Natural killer cell (primary cell): ENCODE data around the gene RAD51B. TPM values are rescaled to one million over a fixed set of nuclear protein-coding genes. Genes with fewer than 3 reads are reported as not detected.
"Not testable (repeated sequence)": the region's sequence is repeated elsewhere in the genome, so short reads cannot be mapped to it uniquely, and the experiment has no call there.

Experiments
- ATAC-seq, 3 donors: fragments of 150-1000 bp in 2 of 3; fragments of 200-7000 bp in 1 of 3; cut with Tn5 transposase; 1 replicate in 1 of 3; 2 replicates in 2 of 3; pipeline ENCODE4 v1.10.0; 2021; ENCODE audit warnings: mild to moderate bottlenecking in 2 of 3, moderate library complexity in 2 of 3
- DNase-seq, 2 donors: peaks; one replicate each; pipeline versions ENCODE4 v3.0.0 to v3.0.0-alpha.2; 2013 to 2021; ENCODE audit warnings: mixed read lengths in 1 of 2
- H3K27ac ChIP-seq: one replicate; pipeline ENCODE4 v1.5.1; 2013; ENCODE audit warnings: mild to moderate bottlenecking, low read length
- H3K27me3 ChIP-seq: one replicate; pipeline ENCODE4 v1.6.1; 2013; ENCODE audit warnings: low read length; ENCODE audit not compliant: control insufficient read depth, insufficient read depth
- H3K36me3 ChIP-seq: one replicate; pipeline ENCODE4 v1.6.1; 2013; ENCODE audit warnings: low read length; ENCODE audit not compliant: control insufficient read depth, insufficient read depth
- H3K4me1 ChIP-seq: one replicate; pipeline ENCODE4 v1.6.1; 2013; ENCODE audit warnings: low read length; ENCODE audit not compliant: control insufficient read depth, insufficient read depth
- H3K4me3 ChIP-seq: one replicate; pipeline ENCODE4 v1.5.1; 2013; ENCODE audit warnings: low read length
- H3K9me3 ChIP-seq: one replicate; pipeline ENCODE4 v1.6.1; 2013; ENCODE audit warnings: low read length; ENCODE audit not compliant: control insufficient read depth, insufficient read depth
- H3K27ac Mint-ChIP-seq, 2 donors: one replicate each; pipeline ENCODE4 v1.8.0; 2022; ENCODE audit warnings: mild to moderate bottlenecking in 2 of 2, mixed read lengths in 2 of 2, moderate library complexity in 1 of 2
- H3K27me3 Mint-ChIP-seq, 2 donors: one replicate each; pipeline ENCODE4 v1.8.0; 2022; ENCODE audit warnings: low read depth in 2 of 2, mixed read lengths in 2 of 2
- H3K36me3 Mint-ChIP-seq: one replicate; pipeline ENCODE4 v1.8.0; 2022; ENCODE audit warnings: mixed read lengths
- H3K4me1 Mint-ChIP-seq, 2 donors: one replicate each; pipeline ENCODE4 v1.8.0; 2022; ENCODE audit warnings: mixed read lengths in 2 of 2
- H3K4me3 Mint-ChIP-seq: one replicate; pipeline ENCODE4 v1.8.0; 2022; ENCODE audit warnings: mild to moderate bottlenecking, moderate library complexity, mixed read lengths
- H3K9me3 Mint-ChIP-seq, 2 donors: one replicate each; pipeline ENCODE4 v1.8.0; 2022; ENCODE audit warnings: mixed read lengths in 2 of 2
- WGBS: methylation state at CpG from one replicate; pipeline ENCODE4 v1.1.7; 2013; ENCODE audit warnings: missing lambda C conversion rate; ENCODE audit not compliant: insufficient coverage; 5-methylcytosine and 5-hydroxymethylcytosine counted together
- intact Hi-C: fragments of 100-400 bp; cut with micrococcal nuclease; formaldehyde crosslinking; loops from one replicate; pipeline ENCODE4 v1.14.2; 2022
- total RNA-seq, 4 donors: library from RNA; stranded (reverse); fragments of 120-200 nt in 1 of 4; gene quantifications; one replicate each; pipeline versions ENCODE4 v1.2.3 to v1.2.4, GENCODE V29; 2013 to 2022
- TF ChIP-seq, protein P1 (sequence below): fragments of 200-600 bp; IDR thresholded peaks from one replicate; pipeline ENCODE4 v1.8.0; 2022; ENCODE audit warnings: antibody characterized with exemption

The RAD51B gene
- total RNA-seq, 3 donors from 2014 or later (not counting 1 experiment from before 2014, with no cell fraction given): 28.1 to 37.6 (median 28.6) TPM

DNA sequence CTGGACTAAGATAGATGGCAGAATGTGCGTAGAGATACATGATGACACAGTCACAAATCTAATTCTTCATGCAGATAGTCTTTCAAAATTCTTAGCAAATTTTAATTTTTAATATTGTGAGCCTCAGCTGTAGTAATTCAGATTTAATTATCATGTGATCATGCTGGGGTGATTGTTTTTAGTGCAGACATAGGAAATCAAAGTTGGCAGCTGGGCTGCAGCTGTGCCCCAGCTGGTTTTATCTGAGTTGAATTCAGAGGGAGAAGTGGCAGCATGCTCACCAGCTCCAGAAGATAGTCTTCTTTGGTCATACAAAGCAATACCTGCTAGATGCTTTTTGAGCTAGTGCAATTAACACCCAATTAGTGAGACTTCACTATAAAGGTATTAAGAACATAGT lies 292.9 kb downstream of the RAD51B start:
- Mint-ChIP-seq H3K36me3 (no peaks in the 10 kb centered on the region), H3K4me1 (peaks cover 31 to 33% of the 10 kb centered on the region in 2 donors), H3K27ac (peak overlapping the region in 1 of 2 donors; percentile 56), H3K9me3 (no peaks in the 10 kb centered on the region), H3K27me3 (no peaks in the 10 kb centered on the region), H3K4me3 (no peak overlapping the region)
- H3K27me3 ChIP-seq: no peaks in the 10 kb centered on the region
- no peaks in the 10 kb centered on the region for H3K36me3 ChIP-seq
- no peak overlapping the region for H3K27ac ChIP-seq
- ATAC-seq: no peak
- H3K9me3 ChIP-seq: no peaks in the 10 kb centered on the region
- TF ChIP-seq, protein P1, sequence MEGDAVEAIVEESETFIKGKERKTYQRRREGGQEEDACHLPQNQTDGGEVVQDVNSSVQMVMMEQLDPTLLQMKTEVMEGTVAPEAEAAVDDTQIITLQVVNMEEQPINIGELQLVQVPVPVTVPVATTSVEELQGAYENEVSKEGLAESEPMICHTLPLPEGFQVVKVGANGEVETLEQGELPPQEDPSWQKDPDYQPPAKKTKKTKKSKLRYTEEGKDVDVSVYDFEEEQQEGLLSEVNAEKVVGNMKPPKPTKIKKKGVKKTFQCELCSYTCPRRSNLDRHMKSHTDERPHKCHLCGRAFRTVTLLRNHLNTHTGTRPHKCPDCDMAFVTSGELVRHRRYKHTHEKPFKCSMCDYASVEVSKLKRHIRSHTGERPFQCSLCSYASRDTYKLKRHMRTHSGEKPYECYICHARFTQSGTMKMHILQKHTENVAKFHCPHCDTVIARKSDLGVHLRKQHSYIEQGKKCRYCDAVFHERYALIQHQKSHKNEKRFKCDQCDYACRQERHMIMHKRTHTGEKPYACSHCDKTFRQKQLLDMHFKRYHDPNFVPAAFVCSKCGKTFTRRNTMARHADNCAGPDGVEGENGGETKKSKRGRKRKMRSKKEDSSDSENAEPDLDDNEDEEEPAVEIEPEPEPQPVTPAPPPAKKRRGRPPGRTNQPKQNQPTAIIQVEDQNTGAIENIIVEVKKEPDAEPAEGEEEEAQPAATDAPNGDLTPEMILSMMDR: no peak
- no CpG with 5 or more reads among the region's 1 CpG for WGBS
- intact Hi-C loops: no loop called here
- H3K4me3 ChIP-seq: no peak overlapping the region
- no peak for DNase-seq
- H3K4me1 ChIP-seq: peaks cover 4% of the 10 kb centered on the region

DNA sequence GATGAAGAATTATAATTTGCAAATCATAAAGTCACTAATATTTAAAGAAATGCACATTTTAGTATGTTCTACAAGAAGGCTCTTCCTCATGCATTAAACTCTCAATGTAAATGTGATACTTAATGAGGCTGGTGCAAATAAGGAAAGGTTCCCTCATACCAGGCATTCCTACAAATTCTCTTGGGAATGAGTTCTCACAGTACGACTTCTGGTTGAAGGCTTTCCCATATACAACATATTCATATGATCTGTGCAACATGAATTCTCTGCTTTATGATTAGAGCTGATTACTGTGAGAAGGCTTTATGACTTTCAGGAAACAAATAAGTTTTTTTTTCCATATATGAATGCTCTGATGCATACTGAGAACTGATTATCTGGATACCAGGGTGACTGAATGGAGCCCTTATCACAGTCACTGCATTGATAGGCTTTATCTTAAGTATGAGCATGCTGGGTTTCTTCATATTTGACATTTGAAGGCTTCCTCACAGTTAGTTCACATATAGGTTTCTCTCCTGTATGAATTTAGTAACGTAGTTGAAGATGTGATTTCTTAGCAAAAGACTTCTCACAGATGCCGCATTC lies 293.9 kb downstream of the RAD51B start:
- TF ChIP-seq, protein P1: no peak
- Histone ChIP-seq H3K36me3 (no peaks in the 10 kb centered on the region), H3K9me3 (no peaks in the 10 kb centered on the region), H3K4me1 (peaks cover 4% of the 10 kb centered on the region), H3K27ac (no peak overlapping the region), H3K4me3 (no peak overlapping the region), H3K27me3 (no peaks in the 10 kb centered on the region)
- no peaks in the 10 kb centered on the region for H3K27me3 Mint-ChIP-seq
- H3K36me3 Mint-ChIP-seq: no peaks in the 10 kb centered on the region
- 83% methylated on average over 3 of the region's 3 CpGs for WGBS
- no peaks in the 10 kb centered on the region for H3K9me3 Mint-ChIP-seq
- ATAC-seq: no peak
- no peak for DNase-seq
- H3K4me3 Mint-ChIP-seq: no peak overlapping the region
- H3K4me1 Mint-ChIP-seq: peaks cover 31 to 33% of the 10 kb centered on the region in 2 donors
- no peak overlapping the region for H3K27ac Mint-ChIP-seq
- intact Hi-C loops: no loop called here

DNA sequence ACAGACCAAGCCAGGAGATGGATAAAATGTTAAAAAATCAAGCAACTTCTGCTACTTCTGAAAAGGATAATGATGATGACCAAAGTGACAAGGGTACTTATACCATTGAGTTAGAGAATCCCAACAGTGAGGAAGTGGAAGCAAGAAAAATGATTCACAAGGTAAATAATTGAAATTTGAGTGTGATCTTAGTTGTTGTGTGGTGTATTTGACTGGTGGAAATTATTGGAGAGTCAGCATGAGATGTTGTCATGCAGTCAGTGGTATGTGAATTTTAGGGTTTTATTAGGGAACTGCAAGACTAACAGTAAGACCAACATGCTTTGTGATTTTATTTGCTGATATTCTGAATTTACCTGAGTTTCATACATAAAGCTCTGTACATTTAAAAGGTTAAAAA lies 296.4 kb downstream of the RAD51B start:
- H3K9me3 Mint-ChIP-seq, DNase-seq, intact Hi-C loops, H3K36me3 ChIP-seq, H3K4me3 Mint-ChIP-seq, ATAC-seq, H3K4me3 ChIP-seq, H3K27ac ChIP-seq, H3K9me3 ChIP-seq, H3K27me3 ChIP-seq, H3K4me1 ChIP-seq, H3K36me3 Mint-ChIP-seq, H3K27me3 Mint-ChIP-seq, H3K27ac Mint-ChIP-seq: not testable (repeated sequence)
- peaks cover 15 to 16% of the 10 kb centered on the region in 2 donors for H3K4me1 Mint-ChIP-seq

DNA sequence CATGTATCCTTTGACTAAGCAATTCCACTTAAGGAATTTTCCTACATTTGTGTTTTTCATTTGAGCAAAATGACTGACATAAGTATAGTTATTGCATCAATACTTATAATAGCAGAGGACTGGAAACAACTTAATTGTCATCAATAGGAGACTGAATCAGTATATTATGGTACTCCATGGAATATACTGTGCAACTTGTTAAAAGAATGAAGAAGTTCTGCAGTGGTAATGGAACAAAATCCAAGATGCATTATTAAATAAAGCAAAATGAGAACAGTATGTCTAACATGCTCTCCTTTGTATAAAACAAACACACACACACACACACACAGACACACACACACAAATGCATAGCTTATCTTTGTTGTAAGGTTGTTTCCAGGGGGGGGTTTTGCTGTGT lies 303.1 kb downstream of the RAD51B start:
- Mint-ChIP-seq H3K9me3 (no peaks in the 10 kb centered on the region), H3K36me3 (no peaks in the 10 kb centered on the region), H3K4me3 (no peak overlapping the region), H3K27me3 (no peaks in the 10 kb centered on the region), H3K27ac (no peak overlapping the region), H3K4me1 (no peaks in the 10 kb centered on the region)
- no peak overlapping the region for H3K27ac ChIP-seq
- H3K9me3 ChIP-seq: no peaks in the 10 kb centered on the region
- ATAC-seq: no peak
- intact Hi-C loops: no loop called here
- TF ChIP-seq, protein P1: no peak
- H3K4me3 ChIP-seq: no peak overlapping the region
- H3K4me1 ChIP-seq: no peaks in the 10 kb centered on the region
- no peak for DNase-seq
- H3K36me3 ChIP-seq: no peaks in the 10 kb centered on the region
- no peaks in the 10 kb centered on the region for H3K27me3 ChIP-seq
